22Rv1 (cell line): ENCODE data around the gene VSX2.

ENCODE experiments used
- CTCF ChIP-seq: fragments of 450-650 bp; IDR thresholded peaks from 2 replicates; pipeline ENCODE4 v1.5.1; 2017; ENCODE audit warnings: mild to moderate bottlenecking
- ZFX ChIP-seq: fragments of 450-650 bp; IDR thresholded peaks from 2 replicates; pipeline ENCODE4 v1.6.1; 2017; ENCODE audit warnings: antibody characterized with exemption, borderline replicate concordance

DNA sequence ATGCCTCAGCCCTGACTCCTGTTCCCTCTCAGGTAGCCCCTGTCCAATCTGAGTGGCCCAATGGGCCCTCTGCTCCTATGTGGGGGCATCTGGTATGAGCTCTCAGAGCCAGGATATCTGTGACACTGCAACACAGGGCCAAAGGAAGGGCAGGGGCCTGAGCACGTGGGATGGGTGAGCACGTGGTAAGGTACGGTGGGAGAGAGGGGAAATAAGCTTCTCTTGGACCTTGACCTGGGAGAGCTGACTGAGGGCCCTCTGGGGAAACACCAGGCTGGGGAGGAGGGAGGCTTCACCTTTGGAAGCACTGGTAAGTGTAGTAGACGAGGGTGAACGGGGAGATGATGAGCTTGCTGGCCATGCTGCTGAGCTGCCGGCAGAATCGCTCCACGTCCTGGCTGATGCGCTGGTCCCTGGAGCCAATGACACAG, 56.8 kb downstream of the VSX2 start:
- TF ChIP-seq CTCF (no peak), ZFX (no peak)
